Measurements from ENCODE around the gene HMGN5.

The HMGN5 gene, protein sequence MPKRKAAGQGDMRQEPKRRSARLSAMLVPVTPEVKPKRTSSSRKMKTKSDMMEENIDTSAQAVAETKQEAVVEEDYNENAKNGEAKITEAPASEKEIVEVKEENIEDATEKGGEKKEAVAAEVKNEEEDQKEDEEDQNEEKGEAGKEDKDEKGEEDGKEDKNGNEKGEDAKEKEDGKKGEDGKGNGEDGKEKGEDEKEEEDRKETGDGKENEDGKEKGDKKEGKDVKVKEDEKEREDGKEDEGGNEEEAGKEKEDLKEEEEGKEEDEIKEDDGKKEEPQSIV

DNA sequence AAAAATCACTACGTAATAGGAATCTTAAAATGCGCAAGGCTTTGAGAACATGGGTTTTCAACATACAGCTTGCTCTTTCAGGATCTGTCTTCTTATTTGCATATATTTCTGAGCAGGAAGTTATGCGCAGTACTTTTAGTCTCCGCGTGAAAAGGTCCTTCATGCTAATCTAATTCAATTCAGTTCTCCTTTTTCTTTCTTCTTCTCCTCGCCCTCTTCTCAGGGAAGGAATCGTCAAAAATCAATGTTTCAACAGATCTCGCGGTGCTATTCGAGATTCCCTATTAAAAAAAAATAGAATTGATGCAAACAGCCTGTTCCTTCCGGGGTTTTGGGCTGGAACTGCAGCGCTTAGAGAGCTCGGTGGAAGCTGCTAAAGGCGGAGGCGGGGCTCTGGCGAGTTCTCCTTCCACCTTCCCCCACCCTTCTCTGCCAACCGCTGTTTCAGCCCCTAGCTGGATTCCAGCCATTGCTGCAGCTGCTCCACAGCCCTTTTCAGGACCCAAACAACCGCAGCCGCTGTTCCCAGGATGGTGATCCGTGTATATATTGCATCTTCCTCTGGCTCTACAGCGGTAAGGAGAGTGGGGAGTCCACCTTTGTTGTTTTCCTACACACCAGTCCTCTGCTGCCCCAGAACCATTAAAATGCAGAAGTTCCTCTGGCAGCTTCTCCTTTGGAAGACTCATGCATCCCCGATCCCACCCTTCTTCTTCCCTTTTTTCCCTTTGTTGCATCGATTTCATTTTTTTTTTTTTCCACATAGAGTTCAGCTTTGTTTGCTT, at the start of gene HMGN5, which contains the start of gene SH3BGRL:
HMGN5 (minus strand) TSS at position 243 of the 785 bp plus-strand sequence. CDS start 80,364 bp downstream, outside the sequence.
SH3BGRL (plus strand) TSS at position 432 of the 785 bp plus-strand sequence; CDS start at position 531, 99 bp downstream.
- DNase-seq (ENCODE audit: low read depth): no peak

DNA sequence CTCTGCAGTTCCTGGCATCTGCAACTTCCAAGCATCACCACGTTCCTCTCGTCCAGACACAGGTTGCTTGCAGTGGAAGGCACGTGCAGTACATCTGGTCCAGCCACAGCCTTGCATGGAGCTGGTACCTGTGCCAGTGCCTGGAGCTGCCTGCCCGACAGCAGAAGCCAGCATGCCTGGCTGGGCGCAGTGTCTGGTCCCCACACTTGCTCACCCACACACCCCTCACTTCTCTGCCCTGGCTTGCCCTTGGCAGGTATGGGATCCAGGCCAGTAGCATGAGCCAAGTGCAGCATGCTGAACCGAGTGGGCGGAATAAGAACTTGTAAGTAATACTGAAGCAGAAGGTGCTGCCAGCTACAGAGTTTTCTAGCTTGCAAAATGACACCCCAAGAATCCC, 40.0 kb upstream of the HMGN5 start:
- DNase-seq (ENCODE audit: low read depth): no peak

DNA sequence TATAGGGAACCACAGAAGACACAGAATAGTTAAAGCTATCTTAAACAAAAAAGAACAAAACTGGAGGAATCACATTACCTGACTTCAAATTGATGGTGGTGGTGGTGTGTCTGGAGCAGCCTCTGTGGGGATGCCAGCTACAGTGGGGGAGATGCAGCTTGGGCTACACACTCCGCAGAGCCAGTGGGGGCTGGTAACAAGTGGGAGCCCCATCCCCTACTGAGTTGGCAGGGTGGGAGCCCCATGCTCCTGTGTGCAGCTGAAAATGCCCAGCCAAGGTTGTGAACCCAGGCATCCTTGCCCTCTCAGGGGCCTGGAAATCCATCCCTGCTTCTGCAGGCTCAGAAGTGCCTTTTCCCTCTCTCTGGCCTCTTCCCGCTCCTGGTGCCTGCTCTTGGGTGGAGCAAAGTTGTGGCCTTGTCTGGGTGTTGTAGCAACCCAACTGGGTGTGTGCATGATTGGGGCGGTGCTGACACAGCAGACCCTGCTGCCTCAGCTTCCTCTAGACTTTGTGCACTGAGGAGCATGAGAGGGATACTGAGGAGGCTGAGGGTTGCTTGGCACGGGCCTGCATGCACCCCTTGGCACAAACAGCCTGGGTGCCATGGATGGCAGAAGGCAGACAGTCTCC, 39.1 kb upstream of the HMGN5 start:
- no peak for DNase-seq (ENCODE audit: low read depth)

GRCh38 chrX:81238166-81238565, 36.5 kb upstream of the HMGN5 start:
- DNase-seq (ENCODE audit: low read depth): no peak

DNA sequence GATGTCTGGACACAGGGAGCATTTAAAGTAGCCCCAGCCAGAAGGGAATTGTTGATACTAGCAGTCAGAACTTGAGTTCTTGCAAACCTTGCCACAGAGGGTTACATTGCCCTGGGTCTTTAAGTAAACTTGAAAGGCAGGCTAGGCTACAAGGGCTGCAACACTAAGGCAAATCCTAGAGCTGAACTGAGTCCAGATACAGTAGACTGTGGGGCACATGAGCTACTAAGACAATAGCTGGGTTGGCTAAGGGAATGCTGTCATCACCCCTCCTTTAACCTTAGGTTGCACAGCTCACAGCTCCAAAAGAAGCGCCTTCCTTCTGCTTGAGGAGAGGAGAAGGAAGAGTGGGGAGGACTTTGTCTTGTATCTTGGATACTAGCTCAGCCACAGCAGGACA, 35.8 kb upstream of the HMGN5 start:
- DNase-seq (ENCODE audit: low read depth): no peak

- DNase-seq (ENCODE audit: low read depth): no peak
These were observed 30.5 kb upstream of the HMGN5 start for GRCh38 chrX:81232218-81232617.

DNA sequence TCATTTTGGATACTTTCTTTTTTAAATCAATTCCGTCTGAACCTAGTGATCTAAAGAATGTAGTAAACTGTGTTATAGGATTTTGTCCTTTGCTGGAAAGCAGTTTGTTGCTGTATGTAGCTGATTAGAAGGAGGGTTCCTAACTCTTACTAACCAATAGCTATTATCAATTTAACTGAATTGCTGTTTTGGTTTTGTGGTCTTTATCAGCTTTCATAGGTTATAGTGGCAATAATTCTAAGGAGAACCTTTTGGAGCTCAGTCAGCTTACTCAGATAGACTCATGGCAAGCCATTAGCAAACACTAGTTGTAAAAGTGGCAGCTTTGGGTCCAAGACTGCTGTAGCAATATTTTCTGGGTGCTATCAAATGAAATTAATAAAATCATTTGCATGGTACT, 29.8 kb upstream of the HMGN5 start:
- DNase-seq (ENCODE audit: low read depth): no peak

- DNase-seq (ENCODE audit: low read depth): no peak
These were observed 28.2 kb upstream of the HMGN5 start for GRCh38 chrX:81229901-81230300.

DNA sequence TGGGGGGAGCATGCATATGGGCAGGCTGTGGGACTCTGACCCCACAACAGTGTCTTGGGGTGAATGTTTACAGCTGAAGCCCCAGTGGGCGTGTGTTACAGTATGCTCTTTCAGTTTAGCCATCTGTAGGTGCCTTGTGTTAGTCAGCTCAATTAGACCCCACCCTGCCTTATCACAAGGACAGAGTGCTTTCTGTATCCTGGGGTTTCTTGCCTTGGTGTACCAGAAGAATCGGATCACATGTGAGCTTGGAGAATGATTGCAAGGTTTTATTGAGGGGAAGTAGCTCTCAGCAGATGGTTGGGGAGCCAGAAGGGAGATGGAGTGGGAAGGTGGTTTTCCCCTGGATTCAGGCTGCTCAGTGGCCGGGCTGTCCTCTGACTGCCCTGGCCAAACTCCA, 27.5 kb upstream of the HMGN5 start:
- no peak for DNase-seq (ENCODE audit: low read depth)

DNA sequence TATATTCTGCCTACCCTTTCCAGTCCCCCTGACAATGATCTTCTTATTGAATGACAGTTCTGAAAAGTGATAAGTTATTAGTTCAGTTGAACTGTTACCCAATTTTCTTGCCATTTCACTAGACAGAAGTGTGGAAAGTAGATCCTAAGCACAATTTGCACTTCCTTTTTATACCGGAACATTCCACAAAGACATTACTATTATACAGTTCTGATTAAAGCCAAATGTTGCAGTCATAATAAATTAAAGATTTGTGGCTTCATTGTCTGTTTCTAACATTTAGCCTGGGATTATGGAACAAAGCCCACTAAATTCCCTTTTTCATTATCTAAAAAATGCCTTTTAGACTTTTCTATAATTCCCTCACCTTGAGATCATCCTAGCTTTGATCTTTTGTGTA, 14.0 kb upstream of the HMGN5 start:
- no peak for DNase-seq (ENCODE audit: low read depth)

DNA sequence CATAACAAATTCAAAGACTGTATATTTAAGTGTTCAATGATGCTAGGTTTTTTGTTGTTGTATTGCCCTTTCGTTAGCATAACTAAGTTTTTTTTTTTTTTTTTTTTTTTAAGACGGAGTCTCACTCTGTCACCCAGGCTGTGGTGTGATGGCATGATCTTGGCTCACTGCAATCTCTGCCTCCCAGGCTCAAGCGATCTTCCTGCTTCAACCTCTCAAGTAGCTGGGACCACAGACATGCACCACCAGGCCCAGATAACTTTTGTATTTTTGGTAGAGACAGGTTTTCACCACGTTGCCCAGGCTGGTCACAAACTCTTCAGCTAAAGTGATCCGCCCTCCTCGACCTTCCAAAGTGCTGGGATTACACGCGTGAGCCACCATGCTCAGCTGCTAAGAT, 7.2 kb upstream of the HMGN5 start:
- no peak for DNase-seq (ENCODE audit: low read depth)

DNA sequence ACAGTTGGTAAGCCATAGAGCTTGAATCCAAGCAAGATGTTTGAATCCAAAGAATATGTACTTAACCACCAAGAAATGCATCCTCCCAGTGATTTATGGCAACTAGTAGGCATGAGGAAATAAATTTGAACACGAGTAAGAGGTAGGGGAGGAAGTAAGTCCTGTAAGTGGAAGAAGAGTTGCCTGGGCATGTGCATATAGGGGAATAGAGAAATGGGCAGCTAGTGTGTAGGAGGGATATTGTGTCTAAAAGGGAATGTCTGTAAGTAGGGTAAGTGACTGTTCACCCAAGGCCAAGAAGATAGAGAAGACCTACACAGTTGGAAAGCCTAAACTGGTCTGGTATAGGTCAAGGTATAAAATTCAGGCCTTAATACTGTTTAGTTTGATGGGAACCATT, 4.8 kb upstream of the HMGN5 start:
- no peak for DNase-seq (ENCODE audit: low read depth)

GRCh38 chrX:81205551-81205950, 3.8 kb upstream of the HMGN5 start:
- DNase-seq (ENCODE audit: low read depth): no peak

- no peak for DNase-seq (ENCODE audit: low read depth)
These were observed 1.2 kb upstream of the HMGN5 start for GRCh38 chrX:81202943-81203342.

DNA sequence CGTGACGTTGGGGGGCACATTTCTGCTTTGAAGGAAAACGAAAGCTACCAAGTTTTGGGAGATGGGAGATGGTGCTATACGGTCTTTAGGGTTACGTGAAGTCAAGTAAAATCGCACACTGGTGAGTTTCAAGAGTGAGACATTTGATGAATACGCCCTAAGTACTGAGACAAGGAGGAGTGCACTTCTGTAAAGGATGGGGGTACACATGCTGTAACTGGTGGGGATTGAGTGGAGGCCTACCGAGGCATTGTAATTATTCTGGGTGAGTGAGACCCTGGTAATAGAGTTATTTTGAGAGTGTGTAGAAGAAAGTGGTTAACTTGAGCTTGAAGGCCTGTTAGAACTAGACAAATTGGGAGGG, 725 bp upstream of the HMGN5 start:
- DNase-seq (ENCODE audit: low read depth): no peak

DNA sequence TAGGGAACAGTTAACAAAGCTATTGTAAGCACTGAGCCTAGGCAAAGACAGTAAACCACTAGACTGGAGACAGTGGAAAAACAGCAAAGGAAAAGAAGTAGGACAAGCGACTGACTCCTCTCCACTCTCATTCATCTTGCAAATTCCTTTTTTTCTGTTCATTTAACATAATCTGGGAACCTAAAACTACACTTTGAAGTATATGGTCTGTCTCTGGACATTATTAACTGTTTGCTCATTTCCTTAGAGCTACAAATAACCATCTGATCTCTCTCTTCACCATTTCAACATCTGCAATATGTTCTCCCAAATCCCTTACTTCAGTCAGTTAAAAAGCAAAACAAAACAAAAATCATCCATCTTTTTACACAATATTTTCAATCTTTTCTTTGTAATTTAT, 642 bp downstream of the HMGN5 start:
- DNase-seq (ENCODE audit: low read depth): no peak

DNA sequence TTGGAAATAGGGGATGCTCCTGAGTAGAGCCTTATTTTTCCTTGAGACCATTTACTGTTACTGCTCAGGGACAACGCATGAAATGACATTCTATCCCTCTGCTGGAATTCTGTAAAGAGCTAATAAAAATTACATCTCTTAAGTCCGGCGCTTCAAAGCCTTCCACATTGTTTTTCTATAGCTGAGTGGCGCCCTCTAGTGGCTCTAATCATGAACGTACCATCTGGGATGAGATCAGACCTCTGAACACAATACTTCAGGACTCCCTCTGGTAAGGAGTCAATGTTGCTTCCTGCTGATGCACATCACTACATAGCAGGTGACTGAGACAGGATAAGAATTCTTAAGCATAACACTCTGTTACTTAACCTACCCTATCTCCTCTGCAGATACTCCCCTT, 6.0 kb downstream of the HMGN5 start:
- no peak for DNase-seq (ENCODE audit: low read depth)

DNA sequence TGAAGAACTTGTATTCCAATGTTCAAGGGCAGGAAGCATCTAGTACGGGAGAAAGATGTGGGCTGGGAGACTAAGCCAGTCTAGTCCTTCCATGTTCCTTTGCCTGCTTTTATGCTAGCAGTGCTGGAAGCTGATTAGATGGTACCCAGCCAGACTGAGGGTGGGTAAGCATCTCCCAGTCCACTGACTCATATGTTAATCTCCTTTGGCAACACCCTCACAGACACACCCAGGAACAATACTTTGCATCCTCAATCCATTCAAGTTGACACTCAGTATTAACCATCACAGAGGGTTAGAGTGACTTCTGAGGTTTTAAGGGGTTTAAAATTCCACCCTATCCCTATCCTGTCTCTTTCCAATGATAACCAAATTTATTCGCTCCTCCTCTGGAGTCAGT, 6.5 kb downstream of the HMGN5 start:
- DNase-seq (ENCODE audit: low read depth): no peak

DNA sequence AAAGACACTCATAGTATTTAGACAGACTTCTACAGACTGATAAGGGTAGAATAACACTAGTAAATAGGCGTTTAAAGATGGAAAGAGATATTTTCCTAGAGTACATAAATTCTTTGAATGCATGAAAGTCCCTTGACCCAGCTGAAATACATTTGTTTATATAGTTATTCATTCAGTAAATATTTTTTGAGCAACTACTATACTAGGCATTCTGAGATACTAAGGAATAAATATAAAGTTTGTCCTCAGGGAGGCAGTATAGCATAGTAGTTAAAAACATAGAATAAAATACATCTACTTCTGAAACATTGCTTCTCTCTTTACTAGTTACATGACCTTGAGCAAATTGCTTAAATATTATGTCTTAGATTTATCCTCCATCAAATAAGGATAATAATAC, 27.4 kb downstream of the HMGN5 start:
- DNase-seq (ENCODE audit: low read depth): no peak

DNA sequence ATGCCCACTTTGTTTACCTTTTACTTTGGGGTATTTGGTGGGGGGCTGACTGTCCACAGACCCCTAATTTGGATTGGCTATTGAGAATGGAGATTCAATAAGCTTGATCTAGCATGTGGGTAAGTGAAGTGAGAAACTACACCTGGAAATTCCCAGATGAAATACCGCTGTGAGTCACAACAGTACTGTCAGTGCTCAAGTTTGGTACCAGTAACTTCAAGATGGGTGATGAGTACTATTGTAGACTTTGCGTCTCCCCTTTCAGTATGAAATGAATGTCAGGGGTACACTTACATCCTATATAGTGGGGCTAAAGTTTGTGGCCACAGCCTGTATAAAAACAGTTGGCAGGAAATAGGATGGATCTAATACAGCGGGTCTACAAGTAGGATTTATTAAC, 33.3 kb downstream of the HMGN5 start:
- no peak for DNase-seq (ENCODE audit: low read depth)

- peak; percentile 54 for DNase-seq (ENCODE audit: low read depth)
These were observed 80.0 kb downstream of the HMGN5 start for GRCh38 chrX:81121513-81122363.

GRCh38 chrX:81120936-81121371, 80.8 kb downstream of the HMGN5 start:
- peak; percentile 20 for DNase-seq (ENCODE audit: low read depth)

Measured in HS-5 (cell line).